Stimulated activated CD4-positive, alpha-beta T cell treated with anti-CD3 and anti-CD28 coated beads, Interleukin-2, amount 100 ng/mL, for 48 hours (primary cell): ENCODE results near the gene SNN.

Experiments
- DNase-seq, 2 donors: peaks; one replicate each; pipeline ENCODE4 v3.0.0-alpha.2; 2020

The SNN gene

GRCh38 chr16:11705311-11706025 lies 37.2 kb downstream of the SNN start:
- DNase-seq, result no peak

- no peak for DNase-seq
Measured at GRCh38 chr16:11706180-11706742, 38.0 kb downstream of the SNN start.

GRCh38 chr16:11707679-11708197 lies 39.5 kb downstream of the SNN start:
- no peak for DNase-seq

- no peak for DNase-seq
Measured at GRCh38 chr16:11708421-11708820, 40.2 kb downstream of the SNN start.

GRCh38 chr16:11711662-11712061 lies 43.4 kb downstream of the SNN start:
- DNase-seq, result no peak

- no peak for DNase-seq
Measured at GRCh38 chr16:11712122-11712521, 43.9 kb downstream of the SNN start.

GRCh38 chr16:11715246-11715947 lies 47.1 kb downstream of the SNN start:
- DNase-seq, result no peak

GRCh38 chr16:11716336-11716735 lies 48.1 kb downstream of the SNN start:
- DNase-seq, result no peak

- no peak for DNase-seq
Measured at GRCh38 chr16:11717811-11718210, 49.6 kb downstream of the SNN start.

GRCh38 chr16:11719171-11719570 lies 50.9 kb downstream of the SNN start:
- no peak for DNase-seq

GRCh38 chr16:11719762-11720161 lies 51.5 kb downstream of the SNN start:
- no peak for DNase-seq

- DNase-seq, result no peak
Measured at GRCh38 chr16:11721781-11722467, 53.7 kb downstream of the SNN start.

GRCh38 chr16:11722468-11722808 lies 54.2 kb downstream of the SNN start:
- DNase-seq, result no peak

- no peak for DNase-seq
Measured at GRCh38 chr16:11725457-11725856, 57.2 kb downstream of the SNN start.

- DNase-seq, result no peak
Measured at GRCh38 chr16:11726008-11726407, 57.8 kb downstream of the SNN start.

GRCh38 chr16:11727796-11728543 lies 59.7 kb downstream of the SNN start:
- no peak for DNase-seq
